HepG2 (cell line): ENCODE data around the gene TF. TPM values are rescaled to one million over a fixed set of nuclear protein-coding genes. Genes with fewer than 3 reads are reported as not detected.

Experiments used
- ELF1 ChIP-seq: sonication (generic); formaldehyde crosslinking; IDR thresholded peaks from 2 replicates; pipeline ENCODE4 v1.4.0; 2020; ENCODE audit warnings: missing genetic modification reagents
- IRX3 ChIP-seq: sonication (generic); formaldehyde crosslinking; IDR thresholded peaks from 2 replicates; pipeline ENCODE4 v1.8.1; 2023; ENCODE audit warnings: mild to moderate bottlenecking, low read depth, missing genetic modification reagents, borderline replicate concordance
- MTA1 ChIP-seq: sonication (generic); formaldehyde crosslinking; IDR thresholded peaks from 2 replicates; pipeline ENCODE4 v1.4.0; 2020; ENCODE audit warnings: missing genetic modification reagents, mild to moderate bottlenecking, borderline replicate concordance
- MZF1 ChIP-seq: sonication (generic); formaldehyde crosslinking; IDR thresholded peaks from 2 replicates; pipeline ENCODE4 v1.8.1; 2023; ENCODE audit warnings: mild to moderate bottlenecking, missing genetic modification reagents, borderline replicate concordance
- NR3C1 ChIP-seq: sonication (generic); formaldehyde crosslinking; IDR thresholded peaks from 2 replicates; pipeline ENCODE4 v1.4.0; 2020; ENCODE audit warnings: missing genetic modification reagents
- RAD21 ChIP-seq: fragments of 450-650 bp; formaldehyde crosslinking; IDR thresholded peaks from 2 replicates; pipeline ENCODE4 v1.5.0; 2020; ENCODE audit warnings: mild to moderate bottlenecking
- RBM22 ChIP-seq: fragments of 200-400 bp; formaldehyde crosslinking; optimal IDR thresholded peaks from 2 replicates; pipeline ENCODE3; 2017; ENCODE audit warnings: mild to moderate bottlenecking, low read length, moderate library complexity
- ZNF609 ChIP-seq: sonication (generic); formaldehyde crosslinking; IDR thresholded peaks from 2 replicates; pipeline ENCODE4 v1.4.0; 2020; ENCODE audit warnings: mild to moderate bottlenecking, missing genetic modification reagents, borderline replicate concordance
- polyA plus RNA-seq, 8 experiments: library from polyadenylated mRNA; depleted of rRNA in 3 of 8; stranded (reverse) in 7 of 8; unstranded in 1 of 8; fragments of >200 nt; fragmentation: Illumina TruSeq in 4 of 8; extraction: Trizol in 4 of 8; gene quantifications; 2 replicates each; pipeline versions ENCODE4 v1.2.1 to v1.2.3, GENCODE V29; 2011 to 2016; ENCODE audit warnings: low read depth in 4 of 8, missing spikeins in 1 of 8, mixed read lengths in 1 of 8; ENCODE audit not compliant: insufficient read depth in 1 of 8
- total RNA-seq, 5 experiments: library from RNA; depleted of rRNA; stranded (reverse); fragments of >200 nt; fragmentation: Illumina TruSeq; extraction: Trizol; gene quantifications; 2 replicates each; pipeline ENCODE4 v1.2.3, GENCODE V29; 2016; ENCODE audit warnings: low read depth in 1 of 5
- TF ChIP-seq, protein P1 (sequence below): sonication (generic); formaldehyde crosslinking; IDR thresholded peaks from 2 replicates; pipeline ENCODE4 v1.5.1; 2020; ENCODE audit warnings: missing genetic modification reagents, mild to moderate bottlenecking, borderline replicate concordance
- TF ChIP-seq, protein P2 (sequence below): sonication (generic); formaldehyde crosslinking; IDR thresholded peaks from 2 replicates; pipeline ENCODE4 v1.5.1; 2020; ENCODE audit warnings: missing genetic modification reagents, mild to moderate bottlenecking, borderline replicate concordance

TF gene
- total and polyA plus RNA-seq, 2 of the 13 experiments (the other 11 are each of a cell fraction or from before 2014, with no cell fraction given) = 10,074 to 11,821 TPM

- TF ChIP-seq MTA1 (CRISPR knock-in tag) (no peak), NR3C1 (no peak), IRX3 (CRISPR knock-in tag) (no peak), RBM22 (peak; percentile 99), ZNF609 (CRISPR knock-in tag) (no peak), RAD21 (CRISPR knock-in tag) (no peak), ELF1 (no peak), MZF1 (CRISPR knock-in tag) (no peak)
- TF ChIP-seq, protein P1, sequence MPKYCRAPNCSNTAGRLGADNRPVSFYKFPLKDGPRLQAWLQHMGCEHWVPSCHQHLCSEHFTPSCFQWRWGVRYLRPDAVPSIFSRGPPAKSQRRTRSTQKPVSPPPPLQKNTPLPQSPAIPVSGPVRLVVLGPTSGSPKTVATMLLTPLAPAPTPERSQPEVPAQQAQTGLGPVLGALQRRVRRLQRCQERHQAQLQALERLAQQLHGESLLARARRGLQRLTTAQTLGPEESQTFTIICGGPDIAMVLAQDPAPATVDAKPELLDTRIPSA = no peak
- TF ChIP-seq, protein P2, sequence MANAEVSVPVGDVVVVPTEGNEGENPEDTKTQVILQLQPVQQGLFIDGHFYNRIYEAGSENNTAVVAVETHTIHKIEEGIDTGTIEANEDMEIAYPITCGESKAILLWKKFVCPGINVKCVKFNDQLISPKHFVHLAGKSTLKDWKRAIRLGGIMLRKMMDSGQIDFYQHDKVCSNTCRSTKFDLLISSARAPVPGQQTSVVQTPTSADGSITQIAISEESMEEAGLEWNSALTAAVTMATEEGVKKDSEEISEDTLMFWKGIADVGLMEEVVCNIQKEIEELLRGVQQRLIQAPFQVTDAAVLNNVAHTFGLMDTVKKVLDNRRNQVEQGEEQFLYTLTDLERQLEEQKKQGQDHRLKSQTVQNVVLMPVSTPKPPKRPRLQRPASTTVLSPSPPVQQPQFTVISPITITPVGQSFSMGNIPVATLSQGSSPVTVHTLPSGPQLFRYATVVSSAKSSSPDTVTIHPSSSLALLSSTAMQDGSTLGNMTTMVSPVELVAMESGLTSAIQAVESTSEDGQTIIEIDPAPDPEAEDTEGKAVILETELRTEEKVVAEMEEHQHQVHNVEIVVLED (CRISPR knock-in tag) = no peak
These were observed 30.7 kb downstream of the TF start (continued) for GRCh38 chr3:133776794-133777438.
